ENCODE data around the gene NT5C3B.
"Not testable (repeated sequence)": the region's sequence is repeated elsewhere in the genome, so short reads cannot be mapped to it uniquely, and the experiment has no call there.

NT5C3B gene

GRCh38 chr17:41781404-41782110 lies 54.5 kb downstream of the NT5C3B start:
- FAIRE-seq, result no peak

- no peak for FAIRE-seq
Measured at GRCh38 chr17:41779954-41780353, 56.1 kb downstream of the NT5C3B start.

GRCh38 chr17:41777574-41778188 lies 58.4 kb downstream of the NT5C3B start:
- FAIRE-seq, result no peak

- no peak for FAIRE-seq
Measured at GRCh38 chr17:41777157-41777573, 58.9 kb downstream of the NT5C3B start.

- FAIRE-seq, result not testable (repeated sequence)
Measured at GRCh38 chr17:41776262-41776900, 59.7 kb downstream of the NT5C3B start.

GRCh38 chr17:41775394-41776226 lies 60.4 kb downstream of the NT5C3B start:
- no peak for FAIRE-seq
